GM19043 (cell line): ENCODE measurements around the gene PRCC.

Source experiments
- ATAC-seq: cut with Tn5 transposase; IDR thresholded peaks from one replicate; pipeline ENCODE4 v1.9.1; 2021; ENCODE audit warnings: low read depth; ENCODE audit not compliant: unreplicated experiment

PRCC gene

GRCh38 chr1:156839426-156840109 is 72.2 kb downstream of the PRCC start:
- no peak for ATAC-seq

GRCh38 chr1:156840186-156840897 is 73.0 kb downstream of the PRCC start:
- no peak for ATAC-seq

GRCh38 chr1:156840898-156841279 is 73.6 kb downstream of the PRCC start:
- ATAC-seq: no peak

GRCh38 chr1:156841295-156841855 is 74.0 kb downstream of the PRCC start:
- no peak for ATAC-seq

- no peak for ATAC-seq
Measured at GRCh38 chr1:156842618-156843300, 75.4 kb downstream of the PRCC start.

GRCh38 chr1:156844102-156844501 is 76.8 kb downstream of the PRCC start:
- no peak for ATAC-seq

- ATAC-seq: no peak
Measured at GRCh38 chr1:156844638-156845037, 77.3 kb downstream of the PRCC start.

GRCh38 chr1:156845055-156845952 is 78.0 kb downstream of the PRCC start:
- no peak for ATAC-seq

GRCh38 chr1:156845953-156846545 is 78.7 kb downstream of the PRCC start:
- ATAC-seq: no peak

GRCh38 chr1:156846643-156847042 is 79.3 kb downstream of the PRCC start:
- ATAC-seq: no peak

GRCh38 chr1:156847591-156848460 is 80.5 kb downstream of the PRCC start:
- no peak for ATAC-seq

GRCh38 chr1:156848461-156849150 is 81.3 kb downstream of the PRCC start:
- ATAC-seq: no peak

GRCh38 chr1:156849151-156849496 is 81.8 kb downstream of the PRCC start:
- ATAC-seq: no peak
